ENCODE measurements around the gene NOS1AP.

The NOS1AP gene

GRCh38 chr1:162351246-162351842 lies 281.9 kb downstream of the NOS1AP start:
- no peak for DNase-seq

- DNase-seq: peak in 1 of 2 experiments; percentile 27
Measured at GRCh38 chr1:162351874-162352273, 282.4 kb downstream of the NOS1AP start.

GRCh38 chr1:162353078-162353477 lies 283.6 kb downstream of the NOS1AP start:
- DNase-seq: no peak

- no peak for DNase-seq
Measured at GRCh38 chr1:162353702-162354101, 284.2 kb downstream of the NOS1AP start.

- DNase-seq: peak; percentile 8 to 50
Measured at GRCh38 chr1:162357681-162358266, 288.3 kb downstream of the NOS1AP start.

- no peak for DNase-seq
Measured at GRCh38 chr1:162358928-162359327, 289.4 kb downstream of the NOS1AP start.

- DNase-seq: no peak
Measured at GRCh38 chr1:162359523-162360236, 290.2 kb downstream of the NOS1AP start.

GRCh38 chr1:162360237-162360873 lies 290.9 kb downstream of the NOS1AP start:
- DNase-seq: no peak

- no peak for DNase-seq
Measured at GRCh38 chr1:162360874-162361260, 291.4 kb downstream of the NOS1AP start.

GRCh38 chr1:162361349-162361748 lies 291.9 kb downstream of the NOS1AP start:
- no peak for DNase-seq

GRCh38 chr1:162363823-162364222 lies 294.3 kb downstream of the NOS1AP start:
- DNase-seq: no peak

- DNase-seq: no peak
Measured at GRCh38 chr1:162364498-162364897, 295.0 kb downstream of the NOS1AP start.

GRCh38 chr1:162365284-162366020 lies 296.0 kb downstream of the NOS1AP start:
- DNase-seq: no peak

GRCh38 chr1:162366149-162366548 lies 296.7 kb downstream of the NOS1AP start:
- DNase-seq: no peak

- DNase-seq: no peak
Measured at GRCh38 chr1:162366671-162367070, 297.2 kb downstream of the NOS1AP start.

- no peak for DNase-seq
Measured at GRCh38 chr1:162367073-162367472, 297.6 kb downstream of the NOS1AP start.

- no peak for DNase-seq
Measured at GRCh38 chr1:162367772-162368171, 298.3 kb downstream of the NOS1AP start.

- DNase-seq: no peak
Measured at GRCh38 chr1:162368451-162368850, 299.0 kb downstream of the NOS1AP start.

GRCh38 chr1:162369571-162369970 lies 300.1 kb downstream of the NOS1AP start:
- no peak for DNase-seq

GRCh38 chr1:162370161-162370560 lies 300.7 kb downstream of the NOS1AP start:
- no peak for DNase-seq

GRCh38 chr1:162370721-162371120 lies 301.2 kb downstream of the NOS1AP start:
- DNase-seq: no peak

- DNase-seq: no peak
Measured at GRCh38 chr1:162371611-162372010, 302.1 kb downstream of the NOS1AP start.
